CMK (cell line): ENCODE data around the gene OAS1.

Source experiments
- DNase-seq: peaks from one replicate; pipeline ENCODE4 v3.0.0-alpha.2; 2010; ENCODE audit warnings: low read depth

OAS1 gene

GRCh38 chr12:112967306-112967705 lies 60.5 kb downstream of the OAS1 start:
- no peak for DNase-seq

- DNase-seq, result no peak
These were observed 61.1 kb downstream of the OAS1 start for GRCh38 chr12:112967858-112968257.
